Measurements from ENCODE around the gene SLC6A16. TPM values are rescaled to one million over a fixed set of nuclear protein-coding genes. Genes with fewer than 3 reads are reported as not detected.

SLC6A16 gene
- total RNA-seq, 1 experiment from 2014 or later = 1.3 TPM

GRCh38 chr19:49364083-49364737 is 39.2 kb upstream of the SLC6A16 start:
- Histone ChIP-seq H3K27ac (ENCODE audit: low read length) (peak overlapping the region; percentile 78), H3K4me1 (ENCODE audit: control insufficient read depth, insufficient read depth, low read length) (no peaks in the 10 kb centered on the region; the same call in 1 of the 2 replicates), H3K27me3 (ENCODE audit: control insufficient read depth, insufficient read depth, low read length) (no peaks in the 10 kb centered on the region), H3K9me3 (ENCODE audit: control insufficient read depth, insufficient read depth, low read depth, low read length) (peaks cover 5% of the 10 kb centered on the region; the same call in 1 of the 2 replicates), H3K36me3 (ENCODE audit: control insufficient read depth, insufficient read depth, low read length) (no peaks in the 10 kb centered on the region), H3K4me3 (ENCODE audit: low read depth in 2 of 2, low read length in 2 of 2) (peak overlapping the region; percentile 56 to 60)
- POLR2A ChIA-PET = no interaction called here
- DNase-seq (ENCODE audit: low read depth, low spot score) = no peak
- CTCF ChIA-PET = no interaction called here
- TF ChIP-seq TCF7L2 (IDR thresholded peaks at IDR 0.05; ENCODE audit: low read depth, low read length) = no peak
- TF ChIP-seq POLR2AphosphoS5 (IDR thresholded peaks at IDR 0.05; ENCODE audit: low read depth, low read length) = no peak
- TF ChIP-seq SIN3A (IDR thresholded peaks at IDR 0.05; ENCODE audit: borderline replicate concordance, insufficient read depth, low read depth, low read length) = no peak
- TF ChIP-seq, protein P1, sequence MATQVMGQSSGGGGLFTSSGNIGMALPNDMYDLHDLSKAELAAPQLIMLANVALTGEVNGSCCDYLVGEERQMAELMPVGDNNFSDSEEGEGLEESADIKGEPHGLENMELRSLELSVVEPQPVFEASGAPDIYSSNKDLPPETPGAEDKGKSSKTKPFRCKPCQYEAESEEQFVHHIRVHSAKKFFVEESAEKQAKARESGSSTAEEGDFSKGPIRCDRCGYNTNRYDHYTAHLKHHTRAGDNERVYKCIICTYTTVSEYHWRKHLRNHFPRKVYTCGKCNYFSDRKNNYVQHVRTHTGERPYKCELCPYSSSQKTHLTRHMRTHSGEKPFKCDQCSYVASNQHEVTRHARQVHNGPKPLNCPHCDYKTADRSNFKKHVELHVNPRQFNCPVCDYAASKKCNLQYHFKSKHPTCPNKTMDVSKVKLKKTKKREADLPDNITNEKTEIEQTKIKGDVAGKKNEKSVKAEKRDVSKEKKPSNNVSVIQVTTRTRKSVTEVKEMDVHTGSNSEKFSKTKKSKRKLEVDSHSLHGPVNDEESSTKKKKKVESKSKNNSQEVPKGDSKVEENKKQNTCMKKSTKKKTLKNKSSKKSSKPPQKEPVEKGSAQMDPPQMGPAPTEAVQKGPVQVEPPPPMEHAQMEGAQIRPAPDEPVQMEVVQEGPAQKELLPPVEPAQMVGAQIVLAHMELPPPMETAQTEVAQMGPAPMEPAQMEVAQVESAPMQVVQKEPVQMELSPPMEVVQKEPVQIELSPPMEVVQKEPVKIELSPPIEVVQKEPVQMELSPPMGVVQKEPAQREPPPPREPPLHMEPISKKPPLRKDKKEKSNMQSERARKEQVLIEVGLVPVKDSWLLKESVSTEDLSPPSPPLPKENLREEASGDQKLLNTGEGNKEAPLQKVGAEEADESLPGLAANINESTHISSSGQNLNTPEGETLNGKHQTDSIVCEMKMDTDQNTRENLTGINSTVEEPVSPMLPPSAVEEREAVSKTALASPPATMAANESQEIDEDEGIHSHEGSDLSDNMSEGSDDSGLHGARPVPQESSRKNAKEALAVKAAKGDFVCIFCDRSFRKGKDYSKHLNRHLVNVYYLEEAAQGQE (IDR thresholded peaks at IDR 0.05; ENCODE audit: insufficient read depth in 1 of 2, low read depth in 2 of 2, low read length in 1 of 2) = no peak
- in situ Hi-C loops (cut with HindIII; ENCODE audit: low pct_unique_long_range_greater_than_20kb, low sequenced_read_pairs) = no loop called here
- intact Hi-C loops (cut with micrococcal nuclease; ENCODE audit: unreplicated experiment) = no loop called here
- no peak for ATAC-seq
- no TSS peak for BruUV-seq (replicated peaks)

- Histone ChIP-seq H3K27me3 (ENCODE audit: control insufficient read depth, insufficient read depth, low read length) (no peaks in the 10 kb centered on the region), H3K4me3 (ENCODE audit: low read depth in 2 of 2, low read length in 2 of 2) (peak within 1 kb of the TSS; percentile 60 to 77), H3K36me3 (ENCODE audit: control insufficient read depth, insufficient read depth, low read length) (peaks cover 3% of the 10 kb centered on the region; the same call in 1 of the 2 replicates), H3K27ac (ENCODE audit: low read length) (peak within 1 kb of the TSS; percentile 78), H3K4me1 (ENCODE audit: control insufficient read depth, insufficient read depth, low read length) (no peaks in the 10 kb centered on the region; the same call in 1 of the 2 replicates), H3K9me3 (ENCODE audit: control insufficient read depth, insufficient read depth, low read depth, low read length) (no peaks in the 10 kb centered on the region; the same call in 1 of the 2 replicates)
- ATAC-seq = peak; percentile 93
- BruUV-seq (replicated peaks) = no TSS peak
- in situ Hi-C loops (cut with HindIII; ENCODE audit: low pct_unique_long_range_greater_than_20kb, low sequenced_read_pairs) = no loop called here
- ChIA-PET CTCF (interaction anchor here (0.6 kb wide), 1 partner anchor 24 kb away, joined by 4 read pairs; no protein-coding TSS in a partner anchor), POLR2A (no interaction called here)
- DNase-seq (ENCODE audit: low read depth, low spot score) = peak; percentile 94
- intact Hi-C loops (cut with micrococcal nuclease; ENCODE audit: unreplicated experiment) = no loop called here
- no peak for TF ChIP-seq SIN3A (IDR thresholded peaks at IDR 0.05; ENCODE audit: borderline replicate concordance, insufficient read depth, low read depth, low read length)
Observed at GRCh38 chr19:49363268-49364082, 38.5 kb upstream of the SLC6A16 start, which contains the start of gene DKKL1. TSS of gene DKKL1 (plus strand) at chr19:49363877. CDS start at chr19:49363999, 122 bp downstream.

GRCh38 chr19:49362929-49363267 is 37.9 kb upstream of the SLC6A16 start:
- POLR2A ChIA-PET = interaction anchor here (0.6 kb wide), 1 partner anchor 9 kb away, joined by 7 read pairs; no protein-coding TSS in a partner anchor
- no TSS peak for BruUV-seq (replicated peaks)

More at GRCh38 chr19:49362929-49363267, 37.9 kb upstream of the SLC6A16 start:
- intact Hi-C loops (cut with micrococcal nuclease; ENCODE audit: unreplicated experiment) (no loop called here), in situ Hi-C loops (cut with HindIII; ENCODE audit: low pct_unique_long_range_greater_than_20kb, low sequenced_read_pairs) (no loop called here)
- Histone ChIP-seq H3K27me3 (ENCODE audit: control insufficient read depth, insufficient read depth, low read length) (no peaks in the 10 kb centered on the region), H3K4me3 (ENCODE audit: low read depth in 2 of 2, low read length in 2 of 2) (peak overlapping the region; percentile 60 to 77), H3K9me3 (ENCODE audit: control insufficient read depth, insufficient read depth, low read depth, low read length) (no peaks in the 10 kb centered on the region), H3K36me3 (ENCODE audit: control insufficient read depth, insufficient read depth, low read length) (peaks cover 3% of the 10 kb centered on the region; the same call in 1 of the 2 replicates), H3K4me1 (ENCODE audit: control insufficient read depth, insufficient read depth, low read length) (no peaks in the 10 kb centered on the region; the same call in 1 of the 2 replicates), H3K27ac (ENCODE audit: low read length) (peak overlapping the region; percentile 77)
- DNase-seq (ENCODE audit: low read depth, low spot score) (no peak), ATAC-seq (peak; percentile 23)
- CTCF ChIA-PET = no interaction called here
- TF ChIP-seq, protein P2, sequence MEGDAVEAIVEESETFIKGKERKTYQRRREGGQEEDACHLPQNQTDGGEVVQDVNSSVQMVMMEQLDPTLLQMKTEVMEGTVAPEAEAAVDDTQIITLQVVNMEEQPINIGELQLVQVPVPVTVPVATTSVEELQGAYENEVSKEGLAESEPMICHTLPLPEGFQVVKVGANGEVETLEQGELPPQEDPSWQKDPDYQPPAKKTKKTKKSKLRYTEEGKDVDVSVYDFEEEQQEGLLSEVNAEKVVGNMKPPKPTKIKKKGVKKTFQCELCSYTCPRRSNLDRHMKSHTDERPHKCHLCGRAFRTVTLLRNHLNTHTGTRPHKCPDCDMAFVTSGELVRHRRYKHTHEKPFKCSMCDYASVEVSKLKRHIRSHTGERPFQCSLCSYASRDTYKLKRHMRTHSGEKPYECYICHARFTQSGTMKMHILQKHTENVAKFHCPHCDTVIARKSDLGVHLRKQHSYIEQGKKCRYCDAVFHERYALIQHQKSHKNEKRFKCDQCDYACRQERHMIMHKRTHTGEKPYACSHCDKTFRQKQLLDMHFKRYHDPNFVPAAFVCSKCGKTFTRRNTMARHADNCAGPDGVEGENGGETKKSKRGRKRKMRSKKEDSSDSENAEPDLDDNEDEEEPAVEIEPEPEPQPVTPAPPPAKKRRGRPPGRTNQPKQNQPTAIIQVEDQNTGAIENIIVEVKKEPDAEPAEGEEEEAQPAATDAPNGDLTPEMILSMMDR (IDR thresholded peaks at IDR 0.05) = no peak
- TF ChIP-seq SIN3A (IDR thresholded peaks at IDR 0.05; ENCODE audit: borderline replicate concordance, insufficient read depth, low read depth, low read length) (no peak), POLR2AphosphoS5 (IDR thresholded peaks at IDR 0.05; ENCODE audit: low read depth, low read length) (no peak), TCF7L2 (IDR thresholded peaks at IDR 0.05; ENCODE audit: low read depth, low read length) (no peak)
- TF ChIP-seq, protein P1 (IDR thresholded peaks at IDR 0.05; ENCODE audit: insufficient read depth in 1 of 2, low read depth in 2 of 2, low read length in 1 of 2) = no peak

All from Panc1 (cell line).